IMR-90 (cell line): ENCODE measurements around the gene LIN7C.

ENCODE experiments used
- BHLHE40 ChIP-seq: fragments of 150-350 bp; IDR thresholded peaks from 2 replicates; pipeline ENCODE4 v1.6.1; 2016; ENCODE audit warnings: mild to moderate bottlenecking, low read depth, low read length
- CTCF ChIP-seq: conservative IDR thresholded peaks from 2 replicates; pipeline ENCODE4 v1.5.1; 2012; ENCODE audit warnings: mild to moderate bottlenecking, low read depth, low read length, improper control_type of control experiment
- FOS ChIP-seq: fragments of 150-350 bp; IDR thresholded peaks from 2 replicates; pipeline ENCODE4 v1.6.1; 2016; ENCODE audit warnings: low read depth, low read length
- MAFK ChIP-seq: IDR thresholded peaks from 2 replicates; pipeline ENCODE4 v1.6.1; 2012; ENCODE audit warnings: low read depth, low read length, improper control_type of control experiment
- MXI1 ChIP-seq: IDR thresholded peaks from 2 replicates; pipeline ENCODE4 v1.6.1; 2012; ENCODE audit warnings: low read depth, mild to moderate bottlenecking, low read length, moderate library complexity, borderline replicate concordance
- POLR2A ChIP-seq: IDR thresholded peaks from 2 replicates; pipeline ENCODE4 v1.6.1; 2012; ENCODE audit warnings: mild to moderate bottlenecking, low read depth, low read length
- RCOR1 ChIP-seq: IDR thresholded peaks from 2 replicates; pipeline ENCODE4 v1.6.1; 2012; ENCODE audit warnings: mild to moderate bottlenecking, low read length, improper control_type of control experiment; ENCODE audit not compliant: insufficient replicate concordance
- RFX5 ChIP-seq: IDR thresholded peaks from 2 replicates; pipeline ENCODE4 v1.8.0; 2012; ENCODE audit warnings: low read depth, mild to moderate bottlenecking, low read length, moderate library complexity
- SMC3 ChIP-seq: fragments of 150-350 bp; IDR thresholded peaks from 2 replicates; pipeline ENCODE4 v1.6.1; 2016; ENCODE audit warnings: low read depth, mild to moderate bottlenecking, antibody characterized with exemption, low read length, moderate library complexity
- USF2 ChIP-seq: fragments of 150-350 bp; IDR thresholded peaks from 2 replicates; pipeline ENCODE4 v1.6.1; 2017; ENCODE audit warnings: mild to moderate bottlenecking, antibody characterized with exemption, low read length, low read depth

GRCh38 chr11:27444801-27445215 is 61.8 kb downstream of the LIN7C start:
- no peak for TF ChIP-seq CTCF
- no peak for TF ChIP-seq FOS
- TF ChIP-seq RCOR1 = no peak
- no peak for TF ChIP-seq POLR2A
- TF ChIP-seq RFX5 = no peak
- no peak for TF ChIP-seq MXI1
- no peak for TF ChIP-seq USF2
- no peak for TF ChIP-seq BHLHE40
- TF ChIP-seq SMC3 = no peak
- no peak for TF ChIP-seq MAFK
